HepG2 (cell line): ENCODE measurements around the gene NYAP2. TPM values are rescaled to one million over a fixed set of nuclear protein-coding genes. Genes with fewer than 3 reads are reported as not detected.

Experiments
- ATAC-seq: fragments of 200-7000 bp; cut with Tn5 transposase; 3 replicates; pipeline ENCODE4 v1.9.1; 2020; ENCODE audit warnings: mild to moderate bottlenecking, moderate library complexity
- BruUV-seq: library from RNA; stranded (reverse); fragments of 400-500 nt; replicated peaks from 2 replicates; lab custom pipeline; 2021; lab: Mats Ljungman, UMichigan
- CTCF ChIA-PET: fragments of 300-600 bp; formaldehyde crosslinking; extraction: SDS; loops from one replicate; lab custom pipeline; 2021; ENCODE audit warnings: low total read pairs, inconsistent platforms, low intra/inter-chr PET ratio; lab: Yijun Ruan, JAX
- POLR2A ChIA-PET: fragments of 350-600 bp; sonication (Branson Sonifier 250); formaldehyde crosslinking; loops from one replicate; lab custom pipeline; 2020; ENCODE audit warnings: antibody characterized with exemption, inconsistent platforms; lab: Yijun Ruan, JAX
- DNase-seq: peaks from one replicate; pipeline ENCODE4 v3.0.0-alpha.2; 2015; ENCODE audit warnings: low spot score
- FAIRE-seq: peaks from 3 replicates; lab custom pipeline; 2011; peaks lifted over from hg19 to GRCh38; lab: Jason Lieb, UNC
- H2AFZ ChIP-seq: one replicate; pipeline ENCODE4 v1.6.1; 2011; ENCODE audit warnings: low read length, inconsistent platforms
- H3K27ac ChIP-seq: fragments of 300-600 bp; 3 replicates; pipeline ENCODE4 v1.8.0; 2011; ENCODE audit warnings: mixed run types, mild to moderate bottlenecking, mixed read lengths, low read length, inconsistent platforms; ENCODE audit not compliant: insufficient read depth; ENCODE audit errors: extremely low read length
- H3K27me3 ChIP-seq, 2 experiments: fragments of 200-600 bp in 1 of 2; 2 replicates in 1 of 2; 3 replicates in 1 of 2; pipeline versions ENCODE4 v1.6.0 to v1.8.0; 2011; ENCODE audit warnings: low read length in 2 of 2, mild to moderate bottlenecking in 2 of 2, moderate library complexity in 2 of 2, inconsistent platforms in 1 of 2; ENCODE audit not compliant: insufficient read depth in 2 of 2, control insufficient read depth in 1 of 2
- H3K36me3 ChIP-seq, 2 experiments: fragments of 200-600 bp in 1 of 2; replicated peaks in 1 of 2; 2 replicates in 1 of 2; 3 replicates in 1 of 2; pipeline versions ENCODE4 v1.5.1 to v1.8.0; 2011; ENCODE audit warnings: low read length in 2 of 2, inconsistent platforms in 1 of 2; ENCODE audit not compliant: insufficient read depth in 2 of 2, control insufficient read depth in 1 of 2
- H3K4me1 ChIP-seq: 2 replicates; pipeline ENCODE4 v1.5.1; 2012; ENCODE audit warnings: low read length, inconsistent platforms; ENCODE audit not compliant: insufficient read depth
- H3K4me2 ChIP-seq: 2 replicates; pipeline ENCODE4 v1.6.0; 2011; ENCODE audit warnings: low read depth, low read length, inconsistent platforms
- H3K4me3 ChIP-seq, 3 experiments: fragments of 200-600 bp in 1 of 3; sonication (generic), shearing (Covaris generic) in 1 of 3; replicated peaks in 1 of 3; 2 replicates each; pipeline ENCODE4 v1.5.1; 2011 to 2016; ENCODE audit warnings: low read length in 3 of 3, inconsistent platforms in 2 of 3, low read depth in 2 of 3, mild to moderate bottlenecking in 2 of 3, control low read depth in 1 of 3, mixed read lengths in 1 of 3; ENCODE audit not compliant: insufficient read depth in 1 of 3
- H3K79me2 ChIP-seq: one replicate; pipeline ENCODE4 v1.6.1; 2011; ENCODE audit warnings: low read length, inconsistent platforms; ENCODE audit not compliant: insufficient read depth
- H3K9ac ChIP-seq: 2 replicates; pipeline ENCODE4 v1.6.0; 2011; ENCODE audit warnings: mild to moderate bottlenecking, low read depth, low read length, inconsistent platforms; ENCODE audit not compliant: insufficient read depth
- H3K9me3 ChIP-seq: 2 replicates; pipeline ENCODE4 v1.5.1; 2012; ENCODE audit warnings: mild to moderate bottlenecking, low read length
- H4K20me1 ChIP-seq: 2 replicates; pipeline ENCODE4 v1.6.0; 2011; ENCODE audit warnings: inconsistent platforms, mild to moderate bottlenecking, low read length, moderate library complexity; ENCODE audit not compliant: insufficient read depth
- ADNP ChIP-seq: sonication (generic); formaldehyde crosslinking; IDR thresholded peaks from 2 replicates; pipeline ENCODE4 v1.4.0; 2020; ENCODE audit warnings: missing genetic modification reagents
- ATM ChIP-seq: fragments of 450-650 bp; IDR thresholded peaks from 2 replicates; pipeline ENCODE4 v1.7.1; 2017; ENCODE audit warnings: mild to moderate bottlenecking, borderline replicate concordance
- BORCS8-MEF2B ChIP-seq: sonication (generic); formaldehyde crosslinking; IDR thresholded peaks from 2 replicates; pipeline ENCODE4 v1.8.0; 2022; ENCODE audit warnings: mild to moderate bottlenecking, missing genetic modification reagents
- CC2D1A ChIP-seq: sonication (generic); formaldehyde crosslinking; IDR thresholded peaks from 2 replicates; pipeline ENCODE4 v1.8.1; 2023; ENCODE audit warnings: mild to moderate bottlenecking, missing genetic modification reagents
- CREM ChIP-seq, 2 experiments: sonication (generic) in 1 of 2; formaldehyde crosslinking in 1 of 2; IDR thresholded peaks; 2 replicates each; pipeline versions ENCODE4 v1.4.0 to v1.6.1; 2016 to 2020; ENCODE audit warnings: antibody characterized with exemption in 1 of 2, mild to moderate bottlenecking in 1 of 2, missing genetic modification reagents in 1 of 2
- MAF1 ChIP-seq: sonication (generic); formaldehyde crosslinking; IDR thresholded peaks from 2 replicates; pipeline ENCODE4 v1.5.0; 2020; ENCODE audit warnings: missing genetic modification reagents, borderline replicate concordance
- POLR2G ChIP-seq: fragments of 200-400 bp; formaldehyde crosslinking; IDR thresholded peaks from 2 replicates; pipeline ENCODE4 v1.6.1; 2018; ENCODE audit warnings: mild to moderate bottlenecking, low read depth, low read length, moderate library complexity
- SETDB1 ChIP-seq: sonication (generic); formaldehyde crosslinking; IDR thresholded peaks from 2 replicates; pipeline ENCODE4 v1.5.1; 2020; ENCODE audit warnings: missing genetic modification reagents, mild to moderate bottlenecking, borderline replicate concordance
- TBL1XR1 ChIP-seq: fragments of 150-350 bp; IDR thresholded peaks from 2 replicates; pipeline ENCODE4 v1.6.1; 2014; ENCODE audit warnings: borderline replicate concordance, low read length; ENCODE audit not compliant: partially characterized antibody
- ZBTB2 ChIP-seq: sonication (generic); formaldehyde crosslinking; IDR thresholded peaks from 2 replicates; pipeline ENCODE4 v1.8.0; 2022; ENCODE audit warnings: low read depth, missing genetic modification reagents
- ZFP82 ChIP-seq: sonication (generic); formaldehyde crosslinking; IDR thresholded peaks from 2 replicates; pipeline ENCODE4 v1.5.1; 2020; ENCODE audit warnings: mild to moderate bottlenecking, missing genetic modification reagents, borderline replicate concordance
- ZNF496 ChIP-seq: sonication (generic); formaldehyde crosslinking; IDR thresholded peaks from 2 replicates; pipeline ENCODE4 v1.8.1; 2023; ENCODE audit warnings: mild to moderate bottlenecking, moderate library complexity, missing genetic modification reagents; ENCODE audit not compliant: insufficient replicate concordance
- ZXDC ChIP-seq: sonication (generic); formaldehyde crosslinking; IDR thresholded peaks from 2 replicates; pipeline ENCODE4 v1.5.0; 2020; ENCODE audit warnings: mild to moderate bottlenecking, missing genetic modification reagents
- in situ Hi-C: cut with HindIII; loops from 2 replicates; pipeline ENCODE4 v1.10.0; 2017; ENCODE audit warnings: low pct_unique_long_range_greater_than_20kb; ENCODE audit not compliant: extremely low pct_ligation_motif_present
- intact Hi-C: fragments of 100-400 bp; cut with micrococcal nuclease; formaldehyde crosslinking; loops from one replicate; pipeline ENCODE4 v1.10.0; 2022; ENCODE audit not compliant: unreplicated experiment
- polyA plus RNA-seq, 8 experiments: library from polyadenylated mRNA; depleted of rRNA in 3 of 8; stranded (reverse) in 7 of 8; unstranded in 1 of 8; fragments of >200 nt; fragmentation: Illumina TruSeq in 4 of 8; extraction: Trizol in 4 of 8; gene quantifications; 2 replicates each; pipeline versions ENCODE4 v1.2.1 to v1.2.3, GENCODE V29; 2011 to 2016; ENCODE audit warnings: low read depth in 4 of 8, missing spikeins in 1 of 8, mixed read lengths in 1 of 8; ENCODE audit not compliant: insufficient read depth in 1 of 8
- total RNA-seq, 5 experiments: library from RNA; depleted of rRNA; stranded (reverse); fragments of >200 nt; fragmentation: Illumina TruSeq; extraction: Trizol; gene quantifications; 2 replicates each; pipeline ENCODE4 v1.2.3, GENCODE V29; 2016; ENCODE audit warnings: low read depth in 1 of 5
- TF ChIP-seq, protein P1 (sequence below): sonication (generic); formaldehyde crosslinking; IDR thresholded peaks from 2 replicates; pipeline ENCODE4 v1.5.1; 2020; ENCODE audit warnings: missing genetic modification reagents, mild to moderate bottlenecking, borderline replicate concordance
- TF ChIP-seq, protein P2 (sequence below): IDR thresholded peaks from 2 replicates; pipeline ENCODE4 v1.6.1; 2016; ENCODE audit warnings: low read depth, borderline replicate concordance
- TF ChIP-seq, protein P3 (sequence below): sonication (generic); formaldehyde crosslinking; IDR thresholded peaks from 2 replicates; pipeline ENCODE4 v1.8.0; 2022; ENCODE audit warnings: missing genetic modification reagents, low read depth, mild to moderate bottlenecking, borderline replicate concordance

NYAP2 gene
- total and polyA plus RNA-seq, 2 of the 13 experiments (the other 11 are each of a cell fraction or from before 2014, with no cell fraction given), result not detected

DNA sequence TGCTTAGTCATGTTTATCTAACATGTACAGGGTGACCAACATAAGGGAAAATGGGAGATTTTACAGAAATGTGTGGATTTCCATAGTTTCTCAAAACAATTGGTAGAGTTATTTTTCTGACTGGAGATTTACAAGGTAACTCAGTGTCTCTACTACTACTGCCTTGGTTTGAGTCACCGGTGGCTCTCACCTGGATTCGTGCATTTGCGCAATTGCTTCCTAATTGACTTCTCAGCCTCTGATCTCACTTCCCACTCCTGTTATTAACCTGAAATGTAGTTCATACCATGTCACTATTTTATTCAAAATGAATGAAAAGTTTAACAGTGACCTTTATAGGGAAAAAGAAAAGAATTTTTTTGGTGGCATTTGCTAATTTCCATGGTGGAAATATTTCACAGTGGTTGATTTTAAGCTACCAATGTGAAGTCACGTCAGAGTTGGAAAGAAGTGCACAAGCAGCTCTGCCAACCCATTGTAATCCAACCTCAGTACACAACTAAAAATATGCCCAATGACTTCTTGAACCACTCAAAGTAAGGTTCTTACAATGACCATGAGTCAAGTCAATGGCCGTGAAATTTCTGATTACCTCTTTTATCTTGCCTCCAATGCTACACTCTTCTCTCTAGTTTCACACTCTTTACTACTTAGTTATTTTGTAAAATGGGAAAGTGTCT, 94.0 kb downstream of the NYAP2 start (continued):
- TF ChIP-seq, protein P1, sequence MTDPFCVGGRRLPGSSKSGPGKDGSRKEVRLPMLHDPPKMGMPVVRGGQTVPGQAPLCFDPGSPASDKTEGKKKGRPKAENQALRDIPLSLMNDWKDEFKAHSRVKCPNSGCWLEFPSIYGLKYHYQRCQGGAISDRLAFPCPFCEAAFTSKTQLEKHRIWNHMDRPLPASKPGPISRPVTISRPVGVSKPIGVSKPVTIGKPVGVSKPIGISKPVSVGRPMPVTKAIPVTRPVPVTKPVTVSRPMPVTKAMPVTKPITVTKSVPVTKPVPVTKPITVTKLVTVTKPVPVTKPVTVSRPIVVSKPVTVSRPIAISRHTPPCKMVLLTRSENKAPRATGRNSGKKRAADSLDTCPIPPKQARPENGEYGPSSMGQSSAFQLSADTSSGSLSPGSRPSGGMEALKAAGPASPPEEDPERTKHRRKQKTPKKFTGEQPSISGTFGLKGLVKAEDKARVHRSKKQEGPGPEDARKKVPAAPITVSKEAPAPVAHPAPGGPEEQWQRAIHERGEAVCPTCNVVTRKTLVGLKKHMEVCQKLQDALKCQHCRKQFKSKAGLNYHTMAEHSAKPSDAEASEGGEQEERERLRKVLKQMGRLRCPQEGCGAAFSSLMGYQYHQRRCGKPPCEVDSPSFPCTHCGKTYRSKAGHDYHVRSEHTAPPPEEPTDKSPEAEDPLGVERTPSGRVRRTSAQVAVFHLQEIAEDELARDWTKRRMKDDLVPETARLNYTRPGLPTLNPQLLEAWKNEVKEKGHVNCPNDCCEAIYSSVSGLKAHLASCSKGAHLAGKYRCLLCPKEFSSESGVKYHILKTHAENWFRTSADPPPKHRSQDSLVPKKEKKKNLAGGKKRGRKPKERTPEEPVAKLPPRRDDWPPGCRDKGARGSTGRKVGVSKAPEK (CRISPR knock-in tag), result no peak
- TF ChIP-seq TBL1XR1 (no peak), CREM (IDR thresholded peaks at IDR 0.05) (no peak), CREM (CRISPR knock-in tag; IDR thresholded peaks at IDR 0.05) (no peak), ZNF496 (CRISPR knock-in tag) (no peak), BORCS8-MEF2B (CRISPR knock-in tag) (no peak), SETDB1 (no peak), ZFP82 (CRISPR knock-in tag) (no peak), MAF1 (CRISPR knock-in tag) (no peak), CC2D1A (CRISPR knock-in tag) (no peak), POLR2G (no peak)

DNA sequence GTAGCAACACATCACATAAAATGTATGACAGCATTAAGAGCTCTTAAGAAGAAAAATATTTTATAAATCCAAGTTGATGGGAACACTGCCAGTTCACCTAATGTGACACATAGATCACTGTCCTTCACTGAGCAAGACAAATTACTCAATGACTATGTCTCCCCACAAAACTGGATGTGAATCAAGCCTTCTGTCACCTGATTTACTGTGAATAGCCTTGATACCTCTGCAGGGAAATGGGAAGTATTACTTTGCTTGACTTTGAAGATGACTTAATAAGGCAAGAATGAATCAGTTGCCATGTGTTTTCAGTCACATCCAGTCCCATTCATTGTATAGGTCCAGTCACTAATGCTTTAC, 94.6 kb downstream of the NYAP2 start:
- ATAC-seq, result no peak
- H3K27me3 ChIP-seq, result no peaks in the 10 kb centered on the region
- H3K4me1 ChIP-seq, result no peaks in the 10 kb centered on the region
- H4K20me1 ChIP-seq, result no peaks in the 10 kb centered on the region
- H3K36me3 ChIP-seq, result no peaks in the 10 kb centered on the region
- in situ Hi-C loops, result no loop called here
- intact Hi-C loops, result no loop called here
- H3K9me3 ChIP-seq, result no peaks in the 10 kb centered on the region
- DNase-seq, result no peak
- POLR2A ChIA-PET, result no interaction called here
- H3K79me2 ChIP-seq, result no peaks in the 10 kb centered on the region
- no peak overlapping the region for H3K27ac ChIP-seq
- FAIRE-seq, result no peak
- no peak overlapping the region for H3K4me3 ChIP-seq
- CTCF ChIA-PET, result no interaction called here
- H2AFZ ChIP-seq, result no peak overlapping the region
- no peak overlapping the region for H3K4me2 ChIP-seq
- H3K9ac ChIP-seq, result no peak overlapping the region
- BruUV-seq, result no TSS peak
- TF ChIP-seq ZBTB2 (no peak), ATM (no peak), ADNP (CRISPR knock-in tag) (no peak), ZXDC (no peak)
- TF ChIP-seq, protein P2, sequence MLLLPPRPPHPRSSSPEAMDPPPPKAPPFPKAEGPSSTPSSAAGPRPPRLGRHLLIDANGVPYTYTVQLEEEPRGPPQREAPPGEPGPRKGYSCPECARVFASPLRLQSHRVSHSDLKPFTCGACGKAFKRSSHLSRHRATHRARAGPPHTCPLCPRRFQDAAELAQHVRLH (CRISPR knock-in tag), result no peak
- TF ChIP-seq, protein P3, sequence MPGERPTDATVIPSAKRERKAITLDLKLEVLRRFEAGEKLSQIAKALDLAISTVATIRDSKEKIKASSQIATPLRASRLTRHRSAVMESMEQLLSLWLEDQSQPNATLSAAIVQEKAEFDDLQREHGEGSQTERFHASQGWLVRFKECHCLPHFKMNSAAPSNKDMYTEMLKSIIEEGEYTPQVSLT (CRISPR knock-in tag), result no peak
